Gastroesophageal sphincter (tissue), 4 donors: Measurements from ENCODE around the gene MARCHF5. TPM values are rescaled to one million over a fixed set of nuclear protein-coding genes. Genes with fewer than 3 reads are reported as not detected.
"Not testable (repeated sequence)": the region's sequence is repeated elsewhere in the genome, so short reads cannot be mapped to it uniquely, and the experiment has no call there.

Source experiments
- ATAC-seq: fragments of 150-250 bp; one replicate; pipeline ENCODE4 v1.9.1; 2016; ENCODE audit warnings: mild to moderate bottlenecking, moderate library complexity
- H3K27ac ChIP-seq, 4 donors: fragments of 200-600 bp; sonication (generic) in 3 of 4; 1 replicate in 3 of 4; 2 replicates in 1 of 4; pipeline ENCODE4 v1.5.1; 2016 to 2019
- H3K27me3 ChIP-seq: fragments of 200-600 bp; sonication (generic); one replicate; pipeline ENCODE4 v1.5.1; 2019
- H3K36me3 ChIP-seq, 2 donors: fragments of 200-600 bp; sonication (generic); one replicate each; pipeline ENCODE4 v1.5.1; 2019; ENCODE audit warnings: control low read depth in 1 of 2
- H3K4me1 ChIP-seq, 3 donors: fragments of 200-600 bp; sonication (generic); 1 replicate in 2 of 3; 2 replicates in 1 of 3; pipeline ENCODE4 v1.5.1; 2016 to 2019; ENCODE audit warnings: control low read depth in 2 of 3
- H3K4me3 ChIP-seq, 2 donors: fragments of 200-600 bp; sonication (generic); one replicate each; pipeline ENCODE4 v1.5.1; 2019; ENCODE audit warnings: mild to moderate bottlenecking in 1 of 2, moderate library complexity in 1 of 2
- H3K9me3 ChIP-seq, 3 donors: fragments of 200-600 bp; sonication (generic); one replicate each; pipeline ENCODE4 v1.5.1; 2017 to 2019; ENCODE audit warnings: control low read depth in 2 of 3
- EP300 ChIP-seq: sonication (generic); formaldehyde crosslinking; IDR thresholded peaks from one replicate; pipeline ENCODE4 v1.6.1; 2017; ENCODE audit warnings: antibody characterized with exemption, mild to moderate bottlenecking
- POLR2A ChIP-seq, 2 donors: fragments of 450-650 bp; IDR thresholded peaks; one replicate each; pipeline ENCODE4 v1.6.1; 2017; ENCODE audit warnings: antibody characterized with exemption in 2 of 2, mild to moderate bottlenecking in 2 of 2, moderate library complexity in 1 of 2
- POLR2AphosphoS5 ChIP-seq: sonication (generic); formaldehyde crosslinking; IDR thresholded peaks from one replicate; pipeline ENCODE4 v1.6.1; 2017; ENCODE audit warnings: antibody characterized with exemption
- WGBS, 2 donors: methylation state at CpG; one replicate each; pipeline ENCODE4 v1.1.5; 2018; ENCODE audit warnings: low coverage in 1 of 2; 5-methylcytosine and 5-hydroxymethylcytosine counted together
- small RNA-seq, 4 donors: library from RNA; depleted of rRNA; stranded (forward); fragments of <200 nt; gene quantifications; one replicate each; pipeline ENCODE3, GENCODE V24; 2016
- total RNA-seq, 4 donors: library from RNA; depleted of rRNA; stranded (reverse); fragments of >200 nt; gene quantifications; one replicate each; pipeline ENCODE4 v1.1.0, GENCODE V29; 2016
- TF ChIP-seq, protein P1 (sequence below), 4 experiments: fragments of 200-600 bp in 2 of 4; fragments of 450-650 bp in 2 of 4; sonication (generic) in 1 of 4; IDR thresholded peaks; one replicate each; pipeline ENCODE4 v1.5.1; 2017 to 2019; ENCODE audit warnings: antibody characterized with exemption in 4 of 4, mild to moderate bottlenecking in 2 of 4, moderate library complexity in 2 of 4

MARCHF5 gene
- total RNA-seq, 4 donors from 2014 or later = 11.5 to 16.0 (median 14.1) TPM

DNA sequence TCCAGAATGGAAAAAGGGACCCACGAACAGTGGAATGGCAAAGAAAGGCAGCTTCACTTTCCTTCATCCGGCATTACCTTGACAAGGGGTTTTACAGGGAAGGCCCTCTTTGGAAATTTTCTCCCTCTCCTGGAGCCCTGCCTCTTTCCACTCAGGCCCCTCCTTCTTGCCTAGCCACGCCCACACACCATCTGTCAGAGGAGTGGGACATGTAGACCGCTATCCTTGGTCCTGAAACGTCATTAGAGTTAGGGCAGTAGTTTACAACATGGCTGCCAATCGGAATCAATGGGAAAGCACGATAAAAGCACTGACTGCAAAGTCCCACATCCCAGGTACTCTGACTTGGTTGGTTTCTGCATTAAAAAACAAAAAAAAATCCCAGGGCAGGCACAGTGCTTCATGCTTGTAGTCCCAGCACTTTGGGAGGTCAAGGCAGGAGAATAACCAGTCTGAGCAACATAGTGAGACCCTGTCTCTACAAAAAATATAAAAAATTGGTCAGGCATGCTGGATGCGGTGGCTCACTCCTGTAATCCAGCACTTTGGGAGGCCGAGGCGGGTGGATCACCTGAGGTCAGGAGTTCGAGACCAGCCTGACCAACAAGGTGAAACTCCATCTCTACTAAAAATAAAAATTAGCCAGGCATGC, 96.4 kb downstream of the MARCHF5 start:
- no peak for ATAC-seq
- WGBS, 2 donors = 42 to 67% methylated on average over 2 to 7 of the region's 11 CpGs

DNA sequence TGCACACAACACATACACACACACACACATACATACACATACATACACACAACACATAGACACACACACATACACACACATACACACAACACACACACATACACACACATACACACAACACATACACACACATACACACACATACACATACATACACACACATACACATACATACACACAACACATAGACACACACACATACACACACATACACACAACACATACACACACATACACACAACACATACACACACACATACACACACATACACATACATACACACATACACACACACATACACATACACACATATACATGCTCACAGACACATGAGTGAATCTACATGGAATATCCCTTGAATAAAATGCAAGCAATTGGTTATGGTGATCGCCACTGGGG, 102.2 kb downstream of the MARCHF5 start:
- WGBS, 2 donors = 0 to 100% methylated on average over 1 of the region's 1 CpG
- not testable (repeated sequence) for H3K36me3 ChIP-seq, H3K4me3 ChIP-seq, H3K4me1 ChIP-seq, H3K27me3 ChIP-seq, ATAC-seq, H3K27ac ChIP-seq, H3K9me3 ChIP-seq

More for the DNA sequence above, 96.4 kb downstream of the MARCHF5 start:
- H3K4me1 ChIP-seq = no peaks in the 10 kb centered on the region
- TF ChIP-seq, protein P1, sequence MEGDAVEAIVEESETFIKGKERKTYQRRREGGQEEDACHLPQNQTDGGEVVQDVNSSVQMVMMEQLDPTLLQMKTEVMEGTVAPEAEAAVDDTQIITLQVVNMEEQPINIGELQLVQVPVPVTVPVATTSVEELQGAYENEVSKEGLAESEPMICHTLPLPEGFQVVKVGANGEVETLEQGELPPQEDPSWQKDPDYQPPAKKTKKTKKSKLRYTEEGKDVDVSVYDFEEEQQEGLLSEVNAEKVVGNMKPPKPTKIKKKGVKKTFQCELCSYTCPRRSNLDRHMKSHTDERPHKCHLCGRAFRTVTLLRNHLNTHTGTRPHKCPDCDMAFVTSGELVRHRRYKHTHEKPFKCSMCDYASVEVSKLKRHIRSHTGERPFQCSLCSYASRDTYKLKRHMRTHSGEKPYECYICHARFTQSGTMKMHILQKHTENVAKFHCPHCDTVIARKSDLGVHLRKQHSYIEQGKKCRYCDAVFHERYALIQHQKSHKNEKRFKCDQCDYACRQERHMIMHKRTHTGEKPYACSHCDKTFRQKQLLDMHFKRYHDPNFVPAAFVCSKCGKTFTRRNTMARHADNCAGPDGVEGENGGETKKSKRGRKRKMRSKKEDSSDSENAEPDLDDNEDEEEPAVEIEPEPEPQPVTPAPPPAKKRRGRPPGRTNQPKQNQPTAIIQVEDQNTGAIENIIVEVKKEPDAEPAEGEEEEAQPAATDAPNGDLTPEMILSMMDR (IDR thresholded peaks at IDR 0.05) = no peak
- no peak for TF ChIP-seq POLR2A (IDR thresholded peaks at IDR 0.05)
- TF ChIP-seq POLR2AphosphoS5 = no peak
- no peak for TF ChIP-seq EP300
- H3K4me3 ChIP-seq = no peak overlapping the region
- no peak overlapping the region for H3K27ac ChIP-seq
- H3K9me3 ChIP-seq = no peaks in the 10 kb centered on the region
- H3K27me3 ChIP-seq = no peaks in the 10 kb centered on the region
- no peaks in the 10 kb centered on the region for H3K36me3 ChIP-seq

DNA sequence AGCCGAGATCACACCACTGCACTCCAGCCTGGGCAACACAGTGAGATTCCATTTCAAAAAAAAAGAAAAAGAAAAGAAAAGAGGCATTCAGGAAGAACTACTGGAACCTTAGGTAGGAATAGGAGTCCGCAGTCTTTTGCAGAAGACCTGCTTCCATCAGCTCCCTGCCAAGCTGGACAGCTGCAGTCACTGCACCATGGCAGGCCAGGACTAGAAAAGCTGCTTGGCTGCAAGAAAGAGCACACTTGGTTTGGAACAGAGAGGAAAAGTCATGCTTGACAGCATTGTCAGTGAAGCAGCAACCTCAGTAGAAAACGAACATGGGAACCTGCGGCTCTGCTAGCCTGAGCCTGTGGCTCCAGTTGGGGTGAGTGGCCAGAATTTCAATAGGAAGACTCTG, 104.3 kb downstream of the MARCHF5 start:
- Histone ChIP-seq H3K36me3 (no peaks in the 10 kb centered on the region), H3K4me1 (no peaks in the 10 kb centered on the region), H3K9me3 (peaks cover 0 to 14% (median 0%) of the 10 kb centered on the region in 3 donors), H3K4me3 (no peak overlapping the region), H3K27ac (no peak overlapping the region), H3K27me3 (no peaks in the 10 kb centered on the region)
- 21 to 88% methylated on average over 2 to 4 of the region's 4 CpGs for WGBS, 2 donors
- TF ChIP-seq POLR2AphosphoS5 = no peak
- TF ChIP-seq EP300 = no peak
- TF ChIP-seq POLR2A (IDR thresholded peaks at IDR 0.05) = no peak
- TF ChIP-seq, protein P1 (IDR thresholded peaks at IDR 0.05) = no peak
- ATAC-seq = no peak

DNA sequence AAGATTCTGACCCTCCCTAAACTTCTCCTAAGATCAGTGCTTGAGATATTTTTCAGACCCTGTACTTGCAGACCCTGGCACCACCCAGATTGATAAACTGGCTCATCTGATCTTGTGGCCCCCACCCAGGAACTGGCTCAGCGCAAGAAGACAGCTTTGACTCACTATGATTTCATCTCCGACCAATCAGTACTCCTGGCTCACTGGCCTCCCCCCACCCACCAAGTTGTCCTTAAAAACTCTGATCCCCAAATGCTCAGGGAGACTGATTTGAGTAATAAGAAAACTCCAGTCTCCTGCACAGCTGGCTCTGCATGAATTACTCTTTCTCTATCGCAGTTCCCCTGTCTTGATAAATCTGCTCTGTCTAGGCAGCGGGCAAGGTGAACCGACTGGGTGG, 111.3 kb downstream of the MARCHF5 start:
- 60 to 64% methylated on average over 2 to 3 of the region's 5 CpGs for WGBS, 2 donors
- H3K9me3 ChIP-seq = peaks cover 0 to 14% (median 0%) of the 10 kb centered on the region in 3 donors
- H3K4me1 ChIP-seq = not testable (repeated sequence)

More for the DNA sequence above, 111.3 kb downstream of the MARCHF5 start:
- not testable (repeated sequence) for ATAC-seq, H3K27me3 ChIP-seq, H3K27ac ChIP-seq, H3K36me3 ChIP-seq, H3K4me3 ChIP-seq

Small RNA genes within 50 kb of the gene (small RNA-seq; reads per million reads assigned to genes)
- 0 reads per million in 4 donors for gene RF00019
- 0 to 0.12 (median 0.04) reads per million in 4 donors for gene RNY3P12

Other genes with a start within 250 kb of the MARCHF5 start
- gene CPEB3, start 89 bp upstream of the MARCHF5 start, total RNA-seq = 10 to 100 TPM in 2 of 4 donors, 1 to 10 TPM in 2; 4.7 to 11.8 (median 9.7) TPM